Karpas-422 (cell line): Measurements from ENCODE around the gene ABR. TPM values are rescaled to one million over a fixed set of nuclear protein-coding genes. Genes with fewer than 3 reads are reported as not detected.

Experiments
- DNase-seq: peaks from one replicate; pipeline ENCODE4 v3.0.0-alpha.2; 2015
- H2AFZ ChIP-seq: fragments of 200-600 bp; sonication (generic); 2 replicates; pipeline ENCODE4 v1.6.1; 2014; ENCODE audit warnings: antibody characterized with exemption, low read length, mixed read lengths
- H3K27ac ChIP-seq: fragments of 200-600 bp; sonication (generic); 2 replicates; pipeline ENCODE4 v1.5.1; 2014; ENCODE audit warnings: mild to moderate bottlenecking, low read length, moderate library complexity
- H3K27me3 ChIP-seq: fragments of 200-600 bp; sonication (generic); 2 replicates; pipeline ENCODE4 v1.6.1; 2014; ENCODE audit warnings: low read length, mixed read lengths
- H3K36me3 ChIP-seq: fragments of 200-600 bp; sonication (generic); 2 replicates; pipeline ENCODE4 v1.6.1; 2014; ENCODE audit warnings: low read length, mixed read lengths; ENCODE audit not compliant: insufficient read depth
- H3K4me1 ChIP-seq: fragments of 200-600 bp; sonication (generic); 2 replicates; pipeline ENCODE4 v1.6.1; 2014; ENCODE audit warnings: mild to moderate bottlenecking, low read length, mixed read lengths
- H3K4me2 ChIP-seq: fragments of 200-600 bp; sonication (generic); 2 replicates; pipeline ENCODE4 v1.6.1; 2014; ENCODE audit warnings: low read length, low read depth, mild to moderate bottlenecking; ENCODE audit not compliant: poor library complexity, severe bottlenecking
- H3K4me3 ChIP-seq: fragments of 200-600 bp; sonication (generic); 2 replicates; pipeline ENCODE4 v1.5.1; 2014; ENCODE audit warnings: mild to moderate bottlenecking, antibody characterized with exemption, low read length, mixed read lengths
- H3K79me2 ChIP-seq: fragments of 200-600 bp; sonication (generic); 2 replicates; pipeline ENCODE4 v1.6.1; 2014; ENCODE audit warnings: mild to moderate bottlenecking, low read length, mixed read lengths
- H3K9ac ChIP-seq: fragments of 200-600 bp; sonication (generic); 2 replicates; pipeline ENCODE4 v1.6.0; 2014; ENCODE audit warnings: low read length
- H3K9me2 ChIP-seq: fragments of 200-600 bp; sonication (generic), shearing (Covaris generic); replicated peaks from 2 replicates; pipeline ENCODE4 v1.6.0; 2014; ENCODE audit warnings: mild to moderate bottlenecking, low read length, moderate library complexity; ENCODE audit not compliant: insufficient read depth
- H3K9me3 ChIP-seq: fragments of 300-700, 200-600 bp; sonication (generic); 2 replicates; pipeline ENCODE4 v1.6.1; 2014; ENCODE audit warnings: low read length, mixed read lengths
- H4K20me1 ChIP-seq: fragments of 200-600 bp; sonication (generic); 2 replicates; pipeline ENCODE4 v1.6.1; 2014; ENCODE audit warnings: mild to moderate bottlenecking, antibody characterized with exemption, low read length, low read depth; ENCODE audit not compliant: insufficient read depth
- total RNA-seq: library from RNA; depleted of rRNA; stranded (reverse); fragments of >200 nt; shearing (Covaris generic); gene quantifications from 2 replicates; pipeline ENCODE4 v1.2.3, GENCODE V29; 2014; ENCODE audit warnings: low replicate concordance

The ABR gene
- total RNA-seq, 1 experiment from 2014 or later: 113 TPM

GRCh38 chr17:1223662-1224061, 43.9 kb upstream of the ABR start:
- DNase-seq: no peak
- H3K4me1 ChIP-seq: peaks cover 37% of the 10 kb centered on the region
- H3K9ac ChIP-seq: no peak overlapping the region
- no peaks in the 10 kb centered on the region for H3K9me3 ChIP-seq
- H3K4me2 ChIP-seq: no peak overlapping the region
- no peaks in the 10 kb centered on the region for H3K9me2 ChIP-seq
- no peak overlapping the region for H2AFZ ChIP-seq
- H3K79me2 ChIP-seq: peaks cover 85% of the 10 kb centered on the region
- no peaks in the 10 kb centered on the region for H3K27me3 ChIP-seq
- peaks cover 56% of the 10 kb centered on the region for H4K20me1 ChIP-seq
- H3K36me3 ChIP-seq: peaks cover 27% of the 10 kb centered on the region
- no peak overlapping the region for H3K27ac ChIP-seq
- H3K4me3 ChIP-seq: no peak overlapping the region

GRCh38 chr17:1222321-1222720, 42.5 kb upstream of the ABR start:
- peaks cover 46% of the 10 kb centered on the region for H4K20me1 ChIP-seq
- H3K79me2 ChIP-seq: peaks cover 83% of the 10 kb centered on the region
- no peak for DNase-seq
- H3K9me2 ChIP-seq: no peaks in the 10 kb centered on the region
- H3K27me3 ChIP-seq: no peaks in the 10 kb centered on the region
- H3K9ac ChIP-seq: no peak overlapping the region
- H3K9me3 ChIP-seq: no peaks in the 10 kb centered on the region
- H3K4me1 ChIP-seq: peaks cover 41% of the 10 kb centered on the region
- H3K4me2 ChIP-seq: no peak overlapping the region
- peaks cover 20% of the 10 kb centered on the region for H3K36me3 ChIP-seq
- H2AFZ ChIP-seq: no peak overlapping the region
- no peak overlapping the region for H3K27ac ChIP-seq
- H3K4me3 ChIP-seq: no peak overlapping the region

- Histone ChIP-seq H3K27me3 (no peaks in the 10 kb centered on the region), H3K9ac (no peak overlapping the region), H3K9me2 (no peaks in the 10 kb centered on the region), H3K9me3 (no peaks in the 10 kb centered on the region), H3K4me2 (no peak overlapping the region), H3K4me1 (peaks cover 42% of the 10 kb centered on the region), H3K36me3 (peaks cover 9% of the 10 kb centered on the region), H3K4me3 (no peak overlapping the region), H3K27ac (no peak overlapping the region; the same call in 1 of the 2 replicates), H4K20me1 (peaks cover 35% of the 10 kb centered on the region), H3K79me2 (peaks cover 72% of the 10 kb centered on the region), H2AFZ (no peak overlapping the region)
- no peak for DNase-seq
Measured at GRCh38 chr17:1221209-1221608, 41.4 kb upstream of the ABR start.

GRCh38 chr17:1220346-1220745, 40.6 kb upstream of the ABR start:
- Histone ChIP-seq H3K9ac (no peak overlapping the region), H2AFZ (no peak overlapping the region), H3K4me3 (no peak overlapping the region), H3K9me2 (no peaks in the 10 kb centered on the region), H3K27ac (no peak overlapping the region), H3K4me2 (no peak overlapping the region), H3K36me3 (0 out of 2 replicates have a peak, but pooled peaks cover under 1% of the 10 kb centered on the region), H4K20me1 (peaks cover 26% of the 10 kb centered on the region), H3K4me1 (peaks cover 45% of the 10 kb centered on the region), H3K9me3 (no peaks in the 10 kb centered on the region), H3K27me3 (no peaks in the 10 kb centered on the region), H3K79me2 (peaks cover 64% of the 10 kb centered on the region)
- no peak for DNase-seq

- H3K4me1 ChIP-seq: peaks cover 70% of the 10 kb centered on the region
- H3K4me3 ChIP-seq: peak overlapping the region; percentile 62
- H2AFZ ChIP-seq: no peak overlapping the region
- H3K9me3 ChIP-seq: no peaks in the 10 kb centered on the region
- no peaks in the 10 kb centered on the region for H3K27me3 ChIP-seq
- H3K79me2 ChIP-seq: peaks cover 70% of the 10 kb centered on the region
- H4K20me1 ChIP-seq: peaks cover 13% of the 10 kb centered on the region; the same call in 1 of the 2 replicates
- no peaks in the 10 kb centered on the region for H3K36me3 ChIP-seq
- H3K27ac ChIP-seq: peak overlapping the region; percentile 95
- no peaks in the 10 kb centered on the region for H3K9me2 ChIP-seq
- peak overlapping the region; percentile 76 for H3K4me2 ChIP-seq
- DNase-seq: peak; percentile 93
- peak overlapping the region; percentile 72 for H3K9ac ChIP-seq
Measured at GRCh38 chr17:1217089-1217385, 37.3 kb upstream of the ABR start.

GRCh38 chr17:1216217-1217088, 36.7 kb upstream of the ABR start:
- peak overlapping the region; percentile 62 for H3K4me3 ChIP-seq
- peak overlapping the region; percentile 76 for H3K4me2 ChIP-seq
- H3K36me3 ChIP-seq: no peaks in the 10 kb centered on the region
- H4K20me1 ChIP-seq: peaks cover 8% of the 10 kb centered on the region; the same call in 1 of the 2 replicates
- H3K4me1 ChIP-seq: peaks cover 72% of the 10 kb centered on the region
- H2AFZ ChIP-seq: no peak overlapping the region
- no peaks in the 10 kb centered on the region for H3K9me2 ChIP-seq
- no peaks in the 10 kb centered on the region for H3K27me3 ChIP-seq
- H3K79me2 ChIP-seq: peaks cover 69% of the 10 kb centered on the region
- peak; percentile 96 for DNase-seq
- peak overlapping the region; percentile 95 for H3K27ac ChIP-seq
- H3K9me3 ChIP-seq: no peaks in the 10 kb centered on the region
- peak overlapping the region; percentile 72 for H3K9ac ChIP-seq

GRCh38 chr17:1212946-1213345, 33.2 kb upstream of the ABR start:
- Histone ChIP-seq H3K9me2 (no peaks in the 10 kb centered on the region), H3K79me2 (peaks cover 65% of the 10 kb centered on the region), H3K27me3 (no peaks in the 10 kb centered on the region), H3K9me3 (no peaks in the 10 kb centered on the region), H3K4me2 (no peak overlapping the region), H3K4me3 (no peak overlapping the region), H3K4me1 (peaks cover 55% of the 10 kb centered on the region), H2AFZ (no peak overlapping the region), H3K27ac (peak overlapping the region; percentile 67), H3K9ac (no peak overlapping the region), H3K36me3 (no peaks in the 10 kb centered on the region), H4K20me1 (no peaks in the 10 kb centered on the region)
- DNase-seq: no peak

GRCh38 chr17:1211287-1211686, 31.5 kb upstream of the ABR start:
- Histone ChIP-seq H3K4me3 (no peak overlapping the region), H4K20me1 (no peaks in the 10 kb centered on the region), H3K4me2 (no peak overlapping the region), H3K27ac (0 out of 2 replicates have a peak overlapping the region, but pooled peaks have one; percentile 29), H3K9ac (no peak overlapping the region), H3K79me2 (peaks cover 65% of the 10 kb centered on the region), H3K4me1 (peaks cover 38% of the 10 kb centered on the region), H3K36me3 (no peaks in the 10 kb centered on the region), H3K9me2 (no peaks in the 10 kb centered on the region), H2AFZ (no peak overlapping the region), H3K27me3 (no peaks in the 10 kb centered on the region), H3K9me3 (no peaks in the 10 kb centered on the region)
- no peak for DNase-seq
